ENCODE measurements around the gene SMURF2.
"Not testable (repeated sequence)": the region's sequence is repeated elsewhere in the genome, so short reads cannot be mapped to it uniquely, and the experiment has no call there.

The SMURF2 gene

GRCh38 chr17:64661976-64662773 is at the start of gene SMURF2:
SMURF2 (minus strand) TSS chr17:64662307; CDS start chr17:64661880, 427 bp downstream.
- peak; percentile 76 for DNase-seq (ENCODE audit: low spot score)

- DNase-seq (ENCODE audit: low spot score), result no peak
Measured at GRCh38 chr17:64709481-64709880, 47.4 kb upstream of the SMURF2 start.

GRCh38 chr17:64707050-64707591 is 45.0 kb upstream of the SMURF2 start:
- peak; percentile 33 for DNase-seq (ENCODE audit: low spot score)

GRCh38 chr17:64706224-64707049 is 44.3 kb upstream of the SMURF2 start:
- DNase-seq (ENCODE audit: low spot score), result no peak

GRCh38 chr17:64702815-64703214 is 40.7 kb upstream of the SMURF2 start:
- no peak for DNase-seq (ENCODE audit: low spot score)

GRCh38 chr17:64698725-64699124 is 36.6 kb upstream of the SMURF2 start:
- no peak for DNase-seq (ENCODE audit: low spot score)

- DNase-seq (ENCODE audit: low spot score), result no peak
Measured at GRCh38 chr17:64694207-64694606, 32.1 kb upstream of the SMURF2 start.

- no peak for DNase-seq (ENCODE audit: low spot score)
Measured at GRCh38 chr17:64692187-64692586, 30.1 kb upstream of the SMURF2 start.

- DNase-seq (ENCODE audit: low spot score), result no peak
Measured at GRCh38 chr17:64689106-64689505, 27.0 kb upstream of the SMURF2 start.

GRCh38 chr17:64688481-64688880 is 26.4 kb upstream of the SMURF2 start:
- DNase-seq (ENCODE audit: low spot score), result no peak

GRCh38 chr17:64687961-64688360 is 25.9 kb upstream of the SMURF2 start:
- DNase-seq (ENCODE audit: low spot score), result no peak

- no peak for DNase-seq (ENCODE audit: low spot score)
Measured at GRCh38 chr17:64687376-64687775, 25.3 kb upstream of the SMURF2 start.

- no peak for DNase-seq (ENCODE audit: low spot score)
Measured at GRCh38 chr17:64686705-64687104, 24.6 kb upstream of the SMURF2 start.

GRCh38 chr17:64685705-64686104 is 23.6 kb upstream of the SMURF2 start:
- no peak for DNase-seq (ENCODE audit: low spot score)

- no peak for DNase-seq (ENCODE audit: low spot score)
Measured at GRCh38 chr17:64683796-64684195, 21.7 kb upstream of the SMURF2 start.

- no peak for DNase-seq (ENCODE audit: low spot score)
Measured at GRCh38 chr17:64682261-64683181, 20.4 kb upstream of the SMURF2 start.

GRCh38 chr17:64679710-64680216 is 17.7 kb upstream of the SMURF2 start:
- no peak for DNase-seq (ENCODE audit: low spot score)

GRCh38 chr17:64676763-64677162 is 14.7 kb upstream of the SMURF2 start:
- no peak for DNase-seq (ENCODE audit: low spot score)

GRCh38 chr17:64670843-64671590 is 8.9 kb upstream of the SMURF2 start:
- not testable (repeated sequence) for DNase-seq (ENCODE audit: low spot score)

- not testable (repeated sequence) for DNase-seq (ENCODE audit: low spot score)
Measured at GRCh38 chr17:64667807-64668721, 6.0 kb upstream of the SMURF2 start.
